ENCODE measurements around the gene NPLOC4. TPM values are rescaled to one million over a fixed set of nuclear protein-coding genes. Genes with fewer than 3 reads are reported as not detected.
A peak's percentile ranks its signal among the peaks of the same experiment; 100 is the strongest.

NPLOC4 gene
- total and polyA plus RNA-seq, 9 donors = 31.9 to 66.2 (median 49.5) TPM

GRCh38 chr17:81572563-81573168, 64.2 kb downstream of the NPLOC4 start:
- Histone ChIP-seq H3K36me3 (ENCODE audit: control insufficient read depth, insufficient read depth, low read length) (peaks cover 71% of the 10 kb centered on the region), H3K9me3 (replicated peaks; ENCODE audit: control insufficient read depth, low read depth, low read length) (no peaks in the 10 kb centered on the region), H3K27ac (ENCODE audit: low read length) (no peak overlapping the region), H3K27me3 (ENCODE audit: control insufficient read depth, insufficient read depth, low read length) (no peaks in the 10 kb centered on the region), H3K4me3 (ENCODE audit: low read length) (no peak overlapping the region), H3K4me1 (ENCODE audit: control insufficient read depth, insufficient read depth, low read length) (peaks cover 19% of the 10 kb centered on the region)
- 88% methylated on average over 7 of the region's 12 CpGs for WGBS (ENCODE audit: insufficient coverage)
- DNase-seq = no peak

DNA sequence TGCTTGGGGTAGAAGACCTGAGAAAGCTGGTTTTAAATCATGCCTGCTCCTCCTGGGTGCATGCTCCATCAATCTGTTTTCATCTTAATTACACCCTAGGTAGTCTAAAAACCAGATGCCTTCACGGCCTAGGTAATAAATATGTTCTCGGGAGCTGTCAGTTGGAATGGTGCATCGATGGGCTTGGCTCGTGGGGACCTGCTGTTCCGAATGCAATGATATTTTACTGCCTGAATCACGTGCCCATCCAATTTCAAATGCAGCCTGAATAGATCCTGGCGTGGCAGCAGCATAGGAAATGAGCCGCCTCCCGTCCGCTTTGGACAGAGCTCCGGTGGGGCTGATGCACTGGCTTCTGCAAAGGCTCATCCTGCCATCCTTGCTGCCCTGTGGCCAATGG, 65.9 kb downstream of the NPLOC4 start:
- peaks cover 24% of the 10 kb centered on the region for H3K4me1 ChIP-seq (ENCODE audit: control insufficient read depth, insufficient read depth, low read length)
- H3K9me3 ChIP-seq (replicated peaks; ENCODE audit: control insufficient read depth, low read depth, low read length) = no peaks in the 10 kb centered on the region
- H3K27ac ChIP-seq (ENCODE audit: low read length) = no peak overlapping the region
- 53% methylated on average over 9 of the region's 11 CpGs for WGBS (ENCODE audit: insufficient coverage)
- H3K27me3 ChIP-seq (ENCODE audit: control insufficient read depth, insufficient read depth, low read length) = no peaks in the 10 kb centered on the region
- H3K36me3 ChIP-seq (ENCODE audit: control insufficient read depth, insufficient read depth, low read length) = peaks cover 75% of the 10 kb centered on the region
- peak; percentile 34 for DNase-seq
- H3K4me3 ChIP-seq (ENCODE audit: low read length) = no peak overlapping the region

DNA sequence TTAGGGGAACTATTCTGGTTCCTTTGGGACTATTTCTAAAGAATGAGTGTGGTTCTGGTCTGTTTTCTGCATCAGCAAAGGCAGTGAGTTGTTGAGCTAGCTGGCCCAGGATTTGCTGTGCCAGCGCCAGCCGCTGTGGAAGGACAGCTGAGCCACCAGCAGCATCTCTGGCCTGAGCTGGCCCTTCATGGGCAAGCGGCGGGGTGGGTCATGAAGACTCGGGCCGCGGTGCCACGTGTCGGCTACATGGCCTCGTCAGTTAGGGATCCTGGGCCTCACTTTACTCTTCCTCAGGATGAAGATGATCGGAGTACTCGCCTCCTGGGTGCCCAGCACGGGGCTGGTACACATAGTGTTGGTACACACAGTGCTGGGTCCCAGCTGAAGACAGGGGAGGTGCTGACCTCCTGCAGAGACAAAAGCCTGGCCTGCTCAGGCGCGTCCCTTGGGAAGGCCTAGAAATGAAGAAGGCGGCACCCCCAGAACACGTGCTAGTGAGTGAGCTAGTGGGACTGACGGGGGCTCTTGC, 66.9 kb downstream of the NPLOC4 start:
- H3K27ac ChIP-seq (ENCODE audit: low read length) = no peak overlapping the region
- H3K4me1 ChIP-seq (ENCODE audit: control insufficient read depth, insufficient read depth, low read length) = peaks cover 27% of the 10 kb centered on the region
- DNase-seq = no peak
- H3K4me3 ChIP-seq (ENCODE audit: low read length) = no peak overlapping the region
- no peaks in the 10 kb centered on the region for H3K9me3 ChIP-seq (replicated peaks; ENCODE audit: control insufficient read depth, low read depth, low read length)
- peaks cover 77% of the 10 kb centered on the region for H3K36me3 ChIP-seq (ENCODE audit: control insufficient read depth, insufficient read depth, low read length)
- 94% methylated on average over 18 of the region's 18 CpGs for WGBS (ENCODE audit: insufficient coverage)
- H3K27me3 ChIP-seq (ENCODE audit: control insufficient read depth, insufficient read depth, low read length) = no peaks in the 10 kb centered on the region

DNA sequence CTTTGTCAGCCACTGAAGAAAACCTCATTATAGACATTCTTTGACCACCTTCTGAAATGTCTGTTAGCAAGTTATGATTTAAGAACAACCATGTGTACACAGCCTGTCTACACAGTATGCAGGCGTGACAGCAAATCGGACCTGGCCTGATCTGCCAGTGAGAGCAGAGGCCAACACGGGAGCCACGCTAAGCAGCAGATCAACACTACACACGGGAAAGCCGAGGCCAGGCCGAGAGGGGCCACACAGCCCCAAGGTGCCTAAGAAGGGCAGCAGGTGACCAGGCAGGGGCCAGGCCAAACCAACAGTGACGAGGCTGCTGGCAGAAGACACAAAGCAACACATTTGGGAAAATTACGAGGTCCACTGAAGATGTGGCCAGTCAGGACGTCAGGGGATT, 68.5 kb downstream of the NPLOC4 start:
- no peak for DNase-seq
- 77% methylated on average over 10 of the region's 10 CpGs for WGBS (ENCODE audit: insufficient coverage)
- H3K9me3 ChIP-seq (replicated peaks; ENCODE audit: control insufficient read depth, low read depth, low read length) = no peaks in the 10 kb centered on the region
- H3K36me3 ChIP-seq (ENCODE audit: control insufficient read depth, insufficient read depth, low read length) = peaks cover 80% of the 10 kb centered on the region
- no peaks in the 10 kb centered on the region for H3K27me3 ChIP-seq (ENCODE audit: control insufficient read depth, insufficient read depth, low read length)
- H3K4me1 ChIP-seq (ENCODE audit: control insufficient read depth, insufficient read depth, low read length) = peaks cover 27% of the 10 kb centered on the region
- no peak overlapping the region for H3K27ac ChIP-seq (ENCODE audit: low read length)
- H3K4me3 ChIP-seq (ENCODE audit: low read length) = no peak overlapping the region

GRCh38 chr17:81567191-81567590, 69.7 kb downstream of the NPLOC4 start:
- Histone ChIP-seq H3K27ac (ENCODE audit: low read length) (peak overlapping the region; percentile 86), H3K36me3 (ENCODE audit: control insufficient read depth, insufficient read depth, low read length) (peaks cover 86% of the 10 kb centered on the region), H3K27me3 (ENCODE audit: control insufficient read depth, insufficient read depth, low read length) (no peaks in the 10 kb centered on the region), H3K9me3 (replicated peaks; ENCODE audit: control insufficient read depth, low read depth, low read length) (no peaks in the 10 kb centered on the region), H3K4me1 (ENCODE audit: control insufficient read depth, insufficient read depth, low read length) (peaks cover 27% of the 10 kb centered on the region), H3K4me3 (ENCODE audit: low read length) (no peak overlapping the region)
- no peak for DNase-seq
- WGBS (ENCODE audit: insufficient coverage) = 63% methylated on average over 1 of the region's 4 CpGs

DNA sequence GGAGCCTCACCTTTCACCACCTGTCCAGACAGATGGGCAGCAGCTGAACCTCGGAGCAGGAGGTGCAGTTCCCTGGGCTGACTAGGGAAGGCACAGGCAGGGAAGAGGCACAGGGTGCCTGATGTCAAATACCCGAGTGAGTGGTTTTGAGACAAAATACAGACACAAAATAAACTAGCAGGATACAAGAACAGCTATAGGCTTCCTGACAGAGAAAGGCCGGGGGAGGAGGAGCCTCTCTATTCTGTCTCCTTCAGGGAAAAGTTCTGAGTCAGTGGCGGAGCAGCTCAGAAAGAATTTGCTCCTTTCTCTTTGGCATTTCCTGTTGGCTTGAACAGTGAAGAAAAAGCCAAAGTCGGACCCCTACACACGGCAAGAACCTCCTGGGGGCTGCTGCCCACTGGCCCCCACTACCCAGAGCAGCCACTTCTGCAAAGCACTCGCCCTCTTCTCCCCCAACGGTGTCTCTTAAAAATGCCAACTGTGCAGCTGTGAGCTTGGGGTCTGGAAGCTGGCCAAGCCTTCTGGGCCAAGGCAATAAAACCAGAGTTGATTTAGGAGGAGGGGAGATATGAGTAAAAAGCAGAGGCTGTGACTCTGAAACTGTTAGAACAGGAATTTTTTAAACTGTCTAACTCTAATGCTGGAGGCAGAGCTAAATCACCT, 70.3 kb downstream of the NPLOC4 start:
- peak overlapping the region; percentile 86 for H3K27ac ChIP-seq (ENCODE audit: low read length)
- peaks cover 27% of the 10 kb centered on the region for H3K4me1 ChIP-seq (ENCODE audit: control insufficient read depth, insufficient read depth, low read length)
- DNase-seq = peak; percentile 93
- H3K4me3 ChIP-seq (ENCODE audit: low read length) = no peak overlapping the region
- H3K27me3 ChIP-seq (ENCODE audit: control insufficient read depth, insufficient read depth, low read length) = no peaks in the 10 kb centered on the region
- 0% methylated on average over 2 of the region's 8 CpGs for WGBS (ENCODE audit: insufficient coverage)
- H3K36me3 ChIP-seq (ENCODE audit: control insufficient read depth, insufficient read depth, low read length) = peaks cover 89% of the 10 kb centered on the region
- H3K9me3 ChIP-seq (replicated peaks; ENCODE audit: control insufficient read depth, low read depth, low read length) = no peaks in the 10 kb centered on the region

DNA sequence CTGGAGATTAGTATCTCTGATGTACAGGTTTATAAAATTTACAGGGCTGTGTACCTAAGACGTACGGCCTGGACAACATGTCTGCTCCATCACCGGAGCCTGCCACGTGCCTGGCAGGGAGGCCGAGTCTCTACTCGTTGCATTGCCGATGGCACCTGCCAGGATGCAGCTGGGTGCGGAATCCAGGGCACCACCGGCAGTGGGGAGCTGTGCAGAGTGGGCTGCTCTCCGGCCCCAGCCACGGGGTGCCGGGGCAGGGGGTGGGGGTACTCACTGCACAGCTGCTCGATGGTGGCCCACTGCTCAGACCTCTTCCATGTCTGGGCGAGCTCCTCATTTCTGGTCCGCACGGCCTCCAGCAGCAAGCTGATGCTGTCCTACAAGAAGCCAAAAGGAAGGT, 71.7 kb downstream of the NPLOC4 start:
- Histone ChIP-seq H3K36me3 (ENCODE audit: control insufficient read depth, insufficient read depth, low read length) (peaks cover 84% of the 10 kb centered on the region), H3K9me3 (replicated peaks; ENCODE audit: control insufficient read depth, low read depth, low read length) (no peaks in the 10 kb centered on the region), H3K27me3 (ENCODE audit: control insufficient read depth, insufficient read depth, low read length) (no peaks in the 10 kb centered on the region), H3K4me3 (ENCODE audit: low read length) (no peak overlapping the region), H3K27ac (ENCODE audit: low read length) (peak overlapping the region; percentile 86), H3K4me1 (ENCODE audit: control insufficient read depth, insufficient read depth, low read length) (peaks cover 27% of the 10 kb centered on the region)
- no peak for DNase-seq
- 90% methylated on average over 16 of the region's 16 CpGs for WGBS (ENCODE audit: insufficient coverage)

- peaks cover 27% of the 10 kb centered on the region for H3K4me1 ChIP-seq (ENCODE audit: control insufficient read depth, insufficient read depth, low read length)
- no peak overlapping the region for H3K27ac ChIP-seq (ENCODE audit: low read length)
- no peak for DNase-seq
- WGBS (ENCODE audit: insufficient coverage) = 88% methylated on average over 14 of the region's 17 CpGs
- H3K9me3 ChIP-seq (replicated peaks; ENCODE audit: control insufficient read depth, low read depth, low read length) = no peaks in the 10 kb centered on the region
- H3K27me3 ChIP-seq (ENCODE audit: control insufficient read depth, insufficient read depth, low read length) = no peaks in the 10 kb centered on the region
- no peak overlapping the region for H3K4me3 ChIP-seq (ENCODE audit: low read length)
- H3K36me3 ChIP-seq (ENCODE audit: control insufficient read depth, insufficient read depth, low read length) = peaks cover 83% of the 10 kb centered on the region
Observed at GRCh38 chr17:81564778-81565177, 72.1 kb downstream of the NPLOC4 start.

GRCh38 chr17:81563861-81564586, 72.9 kb downstream of the NPLOC4 start:
- Histone ChIP-seq H3K4me3 (ENCODE audit: low read length) (no peak overlapping the region), H3K9me3 (replicated peaks; ENCODE audit: control insufficient read depth, low read depth, low read length) (no peaks in the 10 kb centered on the region), H3K27me3 (ENCODE audit: control insufficient read depth, insufficient read depth, low read length) (no peaks in the 10 kb centered on the region), H3K27ac (ENCODE audit: low read length) (no peak overlapping the region), H3K4me1 (ENCODE audit: control insufficient read depth, insufficient read depth, low read length) (peaks cover 27% of the 10 kb centered on the region), H3K36me3 (ENCODE audit: control insufficient read depth, insufficient read depth, low read length) (peaks cover 81% of the 10 kb centered on the region)
- DNase-seq = no peak
- WGBS (ENCODE audit: insufficient coverage) = no CpG with 5 or more reads among the region's 10 CpGs

DNA sequence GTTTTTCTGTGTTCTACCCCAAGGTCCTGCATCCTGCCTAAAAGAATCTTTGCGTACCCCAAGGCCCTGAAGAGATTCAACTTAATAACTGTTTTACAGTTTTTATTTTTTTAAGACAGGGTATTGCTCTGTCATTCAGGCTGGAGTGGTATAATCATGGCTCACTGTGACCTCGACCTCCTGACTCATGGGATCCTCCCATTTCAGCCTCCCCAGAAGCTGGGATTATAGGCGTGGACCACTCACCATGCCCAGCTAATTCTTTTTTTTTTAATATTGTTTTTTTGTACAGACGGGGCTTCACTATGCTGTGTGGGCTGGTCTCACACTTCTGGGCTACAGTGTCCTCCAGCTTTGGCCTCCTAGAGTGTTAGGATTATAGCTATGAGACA, 75.4 kb downstream of the NPLOC4 start:
- H3K9me3 ChIP-seq (replicated peaks; ENCODE audit: control insufficient read depth, low read depth, low read length) = no peaks in the 10 kb centered on the region
- H3K4me3 ChIP-seq (ENCODE audit: low read length) = no peak overlapping the region
- H3K27ac ChIP-seq (ENCODE audit: low read length) = no peak overlapping the region
- DNase-seq = no peak
- H3K36me3 ChIP-seq (ENCODE audit: control insufficient read depth, insufficient read depth, low read length) = peaks cover 86% of the 10 kb centered on the region
- no peaks in the 10 kb centered on the region for H3K27me3 ChIP-seq (ENCODE audit: control insufficient read depth, insufficient read depth, low read length)
- peaks cover 8% of the 10 kb centered on the region for H3K4me1 ChIP-seq (ENCODE audit: control insufficient read depth, insufficient read depth, low read length)
- WGBS (ENCODE audit: insufficient coverage) = 100% methylated on average over 1 of the region's 4 CpGs
